Raji (cell line): ENCODE measurements around the gene ZEB1.

Experiments used
- POLR2A ChIP-seq: IDR thresholded peaks from 2 replicates; pipeline ENCODE4 v1.6.1; 2011; ENCODE audit warnings: low read depth, low read length, control low read depth; ENCODE audit not compliant: insufficient read depth

The ZEB1 gene

GRCh38 chr10:31490858-31491504 lies 172.0 kb downstream of the ZEB1 start:
- no peak for TF ChIP-seq POLR2A

GRCh38 chr10:31507427-31507826 lies 188.4 kb downstream of the ZEB1 start:
- no peak for TF ChIP-seq POLR2A

- TF ChIP-seq POLR2A: no peak
These were observed 189.2 kb downstream of the ZEB1 start for GRCh38 chr10:31508234-31508633.

- TF ChIP-seq POLR2A: no peak
These were observed 189.9 kb downstream of the ZEB1 start for GRCh38 chr10:31508882-31509281.

GRCh38 chr10:31509989-31510388 lies 191.0 kb downstream of the ZEB1 start:
- TF ChIP-seq POLR2A: no peak

- no peak for TF ChIP-seq POLR2A
These were observed 196.1 kb downstream of the ZEB1 start for GRCh38 chr10:31515116-31515515.

- no peak for TF ChIP-seq POLR2A
These were observed 196.9 kb downstream of the ZEB1 start for GRCh38 chr10:31515819-31516402.

GRCh38 chr10:31520986-31521831 lies 202.2 kb downstream of the ZEB1 start:
- no peak for TF ChIP-seq POLR2A

GRCh38 chr10:31522820-31523219 lies 203.8 kb downstream of the ZEB1 start:
- TF ChIP-seq POLR2A: no peak

- TF ChIP-seq POLR2A: no peak
These were observed 205.4 kb downstream of the ZEB1 start for GRCh38 chr10:31524460-31524859.

- TF ChIP-seq POLR2A: no peak
These were observed 207.2 kb downstream of the ZEB1 start for GRCh38 chr10:31526178-31526577.

GRCh38 chr10:31526681-31527080 lies 207.7 kb downstream of the ZEB1 start:
- TF ChIP-seq POLR2A: no peak

GRCh38 chr10:31528831-31529230 lies 209.8 kb downstream of the ZEB1 start:
- TF ChIP-seq POLR2A: no peak

GRCh38 chr10:31536302-31536701 lies 217.3 kb downstream of the ZEB1 start:
- TF ChIP-seq POLR2A: no peak

GRCh38 chr10:31549896-31550295 lies 230.9 kb downstream of the ZEB1 start:
- no peak for TF ChIP-seq POLR2A

GRCh38 chr10:31554556-31554955 lies 235.5 kb downstream of the ZEB1 start:
- no peak for TF ChIP-seq POLR2A

GRCh38 chr10:31557854-31558253 lies 238.8 kb downstream of the ZEB1 start:
- no peak for TF ChIP-seq POLR2A

GRCh38 chr10:31574577-31574976 lies 255.6 kb downstream of the ZEB1 start:
- TF ChIP-seq POLR2A: no peak
